Tibial nerve (tissue), 4 donors: Measurements from ENCODE around the gene ARMH3. TPM values are rescaled to one million over a fixed set of nuclear protein-coding genes. Genes with fewer than 3 reads are reported as not detected.

Source experiments
- DNase-seq, 2 donors: peaks; one replicate each; pipeline ENCODE4 v3.0.0-alpha.2; 2019; ENCODE audit warnings: low spot score in 2 of 2
- H3K27ac ChIP-seq, 4 donors: fragments of 200-600 bp; sonication (generic) in 3 of 4; one replicate each; pipeline ENCODE4 v1.5.1; 2017 to 2019; ENCODE audit warnings: mild to moderate bottlenecking in 1 of 4
- H3K27me3 ChIP-seq, 2 donors: fragments of 200-600 bp; sonication (generic) in 1 of 2; one replicate each; pipeline versions ENCODE4 v1.5.1 to v1.6.0; 2017 to 2019
- H3K36me3 ChIP-seq, 3 donors: fragments of 200-600 bp; sonication (generic); one replicate each; pipeline ENCODE4 v1.5.1; 2018 to 2019
- H3K4me1 ChIP-seq, 4 donors: fragments of 200-600 bp; sonication (generic) in 3 of 4; one replicate each; pipeline ENCODE4 v1.5.1; 2017 to 2019
- H3K4me3 ChIP-seq, 4 donors: fragments of 200-600 bp; sonication (generic) in 3 of 4; one replicate each; pipeline ENCODE4 v1.5.1; 2017 to 2019; ENCODE audit warnings: mild to moderate bottlenecking in 1 of 4, moderate library complexity in 1 of 4
- H3K9me3 ChIP-seq, 4 donors: fragments of 200-600 bp; sonication (generic) in 3 of 4; one replicate each; pipeline ENCODE4 v1.5.1; 2017 to 2019
- EP300 ChIP-seq, 2 donors: sonication (generic); formaldehyde crosslinking; IDR thresholded peaks; one replicate each; pipeline ENCODE4 v1.6.1; 2017; ENCODE audit warnings: antibody characterized with exemption in 2 of 2, mild to moderate bottlenecking in 1 of 2
- POLR2A ChIP-seq, 2 donors: fragments of 450-650 bp; IDR thresholded peaks; one replicate each; pipeline ENCODE4 v1.6.1; 2017; ENCODE audit warnings: antibody characterized with exemption in 2 of 2, mild to moderate bottlenecking in 2 of 2, moderate library complexity in 2 of 2
- WGBS, 2 donors: methylation state at CpG; one replicate each; pipeline ENCODE4 v1.1.5; 2018; 5-methylcytosine and 5-hydroxymethylcytosine counted together
- total RNA-seq, 4 donors: library from RNA; depleted of rRNA; stranded (reverse); fragments of >200 nt; gene quantifications; one replicate each; pipeline ENCODE4 v1.1.0, GENCODE V29; 2016
- TF ChIP-seq, protein P1 (sequence below), 5 experiments: fragments of 200-600 bp in 3 of 5; fragments of 450-650 bp in 2 of 5; sonication (generic) in 3 of 5; IDR thresholded peaks; one replicate each; pipeline ENCODE4 v1.5.1; 2016 to 2019; ENCODE audit warnings: antibody characterized with exemption in 5 of 5, mild to moderate bottlenecking in 3 of 5, moderate library complexity in 2 of 5

ARMH3 gene
- total RNA-seq, 4 donors from 2014 or later: 16.9 to 19.5 (median 18.5) TPM

DNA sequence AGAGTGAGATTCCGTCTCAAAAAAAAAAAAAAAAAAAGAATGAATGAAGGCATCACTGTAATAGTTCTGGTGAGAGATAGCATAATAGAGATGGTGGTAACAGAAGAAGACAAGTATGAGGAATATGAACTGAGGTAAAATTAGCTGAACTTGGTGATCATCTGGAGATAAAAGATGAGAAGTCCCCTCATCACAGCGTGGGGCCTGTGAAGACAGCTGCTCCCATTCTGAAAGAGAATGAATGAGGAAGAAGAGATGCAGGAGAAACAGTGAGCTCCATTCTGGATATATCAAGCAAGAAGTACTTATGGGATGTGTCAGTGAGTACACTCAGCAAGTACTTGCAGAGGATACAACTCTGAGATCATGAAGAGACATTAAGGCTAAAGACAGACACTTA lies 28.7 kb downstream of the ARMH3 start:
- H3K27me3 ChIP-seq: no peaks in the 10 kb centered on the region
- H3K9me3 ChIP-seq: no peaks in the 10 kb centered on the region
- WGBS, 2 donors: 92 to 96% methylated on average over 2 of the region's 2 CpGs
- H3K36me3 ChIP-seq: peaks cover 0 to 97% (median 0%) of the 10 kb centered on the region in 3 donors
- H3K27ac ChIP-seq: no peak overlapping the region
- TF ChIP-seq POLR2A (IDR thresholded peaks at IDR 0.05): no peak
- no peak for TF ChIP-seq EP300 (IDR thresholded peaks at IDR 0.05)
- TF ChIP-seq, protein P1, sequence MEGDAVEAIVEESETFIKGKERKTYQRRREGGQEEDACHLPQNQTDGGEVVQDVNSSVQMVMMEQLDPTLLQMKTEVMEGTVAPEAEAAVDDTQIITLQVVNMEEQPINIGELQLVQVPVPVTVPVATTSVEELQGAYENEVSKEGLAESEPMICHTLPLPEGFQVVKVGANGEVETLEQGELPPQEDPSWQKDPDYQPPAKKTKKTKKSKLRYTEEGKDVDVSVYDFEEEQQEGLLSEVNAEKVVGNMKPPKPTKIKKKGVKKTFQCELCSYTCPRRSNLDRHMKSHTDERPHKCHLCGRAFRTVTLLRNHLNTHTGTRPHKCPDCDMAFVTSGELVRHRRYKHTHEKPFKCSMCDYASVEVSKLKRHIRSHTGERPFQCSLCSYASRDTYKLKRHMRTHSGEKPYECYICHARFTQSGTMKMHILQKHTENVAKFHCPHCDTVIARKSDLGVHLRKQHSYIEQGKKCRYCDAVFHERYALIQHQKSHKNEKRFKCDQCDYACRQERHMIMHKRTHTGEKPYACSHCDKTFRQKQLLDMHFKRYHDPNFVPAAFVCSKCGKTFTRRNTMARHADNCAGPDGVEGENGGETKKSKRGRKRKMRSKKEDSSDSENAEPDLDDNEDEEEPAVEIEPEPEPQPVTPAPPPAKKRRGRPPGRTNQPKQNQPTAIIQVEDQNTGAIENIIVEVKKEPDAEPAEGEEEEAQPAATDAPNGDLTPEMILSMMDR (IDR thresholded peaks at IDR 0.05): no peak
- no peak for DNase-seq
- no peak overlapping the region for H3K4me3 ChIP-seq
- H3K4me1 ChIP-seq: no peaks in the 10 kb centered on the region

DNA sequence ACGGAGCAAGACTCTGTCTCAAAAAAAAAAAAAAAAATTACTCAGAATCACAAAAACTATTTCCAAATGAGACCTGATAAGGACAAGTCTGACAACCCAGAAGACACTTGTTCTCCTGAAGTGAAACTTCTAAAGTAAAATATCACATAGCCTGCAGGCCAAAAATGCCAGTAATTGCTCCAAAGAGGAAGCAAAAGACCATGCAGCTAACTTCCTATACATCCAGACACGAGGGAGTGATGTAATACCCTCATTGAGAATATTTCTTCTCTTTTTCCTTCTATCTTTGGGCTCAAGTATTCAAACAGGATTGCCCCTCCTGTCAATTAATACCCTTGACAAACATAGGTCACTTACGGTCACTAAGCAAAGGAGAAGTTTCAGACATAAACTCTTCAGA lies 31.2 kb downstream of the ARMH3 start:
- no peak for DNase-seq
- H3K36me3 ChIP-seq: peaks cover 0 to 96% (median 2%) of the 10 kb centered on the region in 3 donors
- no peak overlapping the region for H3K27ac ChIP-seq
- no peaks in the 10 kb centered on the region for H3K27me3 ChIP-seq
- peak in 1 of 2 donors; percentile 13 for TF ChIP-seq EP300 (IDR thresholded peaks at IDR 0.05)
- TF ChIP-seq POLR2A (IDR thresholded peaks at IDR 0.05): no peak
- WGBS, 2 donors: 66 to 70% methylated on average over 3 of the region's 3 CpGs
- no peak overlapping the region for H3K4me3 ChIP-seq
- no peaks in the 10 kb centered on the region for H3K9me3 ChIP-seq
- no peaks in the 10 kb centered on the region for H3K4me1 ChIP-seq

DNA sequence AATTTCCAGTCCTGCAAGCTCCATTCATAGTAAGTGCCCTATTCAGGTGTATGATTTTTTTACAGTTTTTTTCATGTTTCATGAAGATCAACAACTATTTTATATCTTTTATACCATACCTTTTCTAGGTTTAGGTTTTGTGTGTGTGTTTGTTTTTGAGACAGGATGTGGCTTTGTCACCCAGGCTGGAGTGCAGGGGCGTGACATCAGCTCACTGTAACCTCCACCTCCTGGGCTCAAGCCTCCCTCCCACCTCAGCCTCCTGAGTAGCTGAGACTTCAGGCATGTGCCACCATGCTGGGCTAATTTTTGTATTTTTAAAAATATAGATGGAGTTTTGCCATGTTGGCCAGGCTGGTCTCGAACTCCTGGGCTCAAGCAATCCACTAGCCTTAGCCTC lies 35.0 kb downstream of the ARMH3 start:
- Histone ChIP-seq H3K36me3 (peaks cover 2 to 91% (median 4%) of the 10 kb centered on the region in 3 donors), H3K27me3 (no peaks in the 10 kb centered on the region), H3K4me3 (no peak overlapping the region), H3K9me3 (no peaks in the 10 kb centered on the region), H3K4me1 (no peaks in the 10 kb centered on the region), H3K27ac (no peak overlapping the region)
- no peak for TF ChIP-seq EP300 (IDR thresholded peaks at IDR 0.05)
- no peak for TF ChIP-seq POLR2A (IDR thresholded peaks at IDR 0.05)
- TF ChIP-seq, protein P1 (IDR thresholded peaks at IDR 0.05): no peak
- DNase-seq: no peak
- 93 to 100% methylated on average over 2 of the region's 2 CpGs for WGBS, 2 donors

DNA sequence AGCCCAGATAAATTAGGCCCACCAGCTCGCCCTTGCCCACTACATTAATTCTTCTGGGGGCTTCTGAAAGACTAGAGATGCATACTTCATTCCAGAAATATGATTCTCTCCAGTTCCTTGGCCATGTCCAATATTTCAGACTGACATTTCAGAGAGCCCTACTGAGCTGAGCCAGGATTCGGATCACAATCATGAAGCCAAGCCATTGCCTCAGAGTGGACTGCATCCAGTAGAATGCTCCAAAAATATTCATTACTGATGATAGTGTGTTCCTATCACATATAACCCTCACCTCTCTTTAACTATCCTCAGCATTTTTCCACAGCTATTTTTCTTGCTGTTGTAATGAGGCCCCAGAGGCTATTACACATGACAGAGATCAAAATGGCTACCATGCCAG lies 38.7 kb downstream of the ARMH3 start:
- Histone ChIP-seq H3K36me3 (peaks cover 2 to 79% (median 4%) of the 10 kb centered on the region in 3 donors), H3K27me3 (no peaks in the 10 kb centered on the region), H3K9me3 (no peaks in the 10 kb centered on the region), H3K27ac (no peak overlapping the region), H3K4me1 (no peaks in the 10 kb centered on the region), H3K4me3 (no peak overlapping the region)
- 92 to 93% methylated on average over 2 of the region's 2 CpGs for WGBS, 2 donors
- TF ChIP-seq, protein P1 (IDR thresholded peaks at IDR 0.05): no peak
- no peak for TF ChIP-seq EP300 (IDR thresholded peaks at IDR 0.05)
- TF ChIP-seq POLR2A (IDR thresholded peaks at IDR 0.05): no peak
- no peak for DNase-seq

DNA sequence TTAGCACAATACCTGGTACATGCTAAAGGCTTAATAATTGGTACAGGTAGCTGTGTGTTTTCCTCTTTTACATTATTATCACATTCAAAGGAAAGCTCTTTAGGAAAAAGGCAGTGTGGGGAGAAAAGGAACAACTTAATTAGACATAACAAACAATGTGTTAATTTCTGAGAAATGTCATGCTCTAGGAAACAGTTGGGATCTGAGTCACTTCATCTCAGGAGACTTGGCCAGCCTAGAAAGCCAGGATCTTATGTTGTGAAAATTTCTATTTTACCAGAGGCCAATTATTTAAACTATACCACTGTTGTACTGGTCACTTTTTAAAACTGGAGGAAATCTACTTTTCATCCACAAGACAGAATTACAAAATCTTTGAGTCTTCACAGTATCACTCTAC lies 39.6 kb downstream of the ARMH3 start:
- DNase-seq: no peak
- H3K4me3 ChIP-seq: no peak overlapping the region
- no peaks in the 10 kb centered on the region for H3K4me1 ChIP-seq
- no peaks in the 10 kb centered on the region for H3K27me3 ChIP-seq
- TF ChIP-seq EP300 (IDR thresholded peaks at IDR 0.05): no peak
- TF ChIP-seq, protein P1 (IDR thresholded peaks at IDR 0.05): no peak
- no peak for TF ChIP-seq POLR2A (IDR thresholded peaks at IDR 0.05)
- no peaks in the 10 kb centered on the region for H3K9me3 ChIP-seq
- H3K27ac ChIP-seq: no peak overlapping the region
- peaks cover 2 to 73% (median 4%) of the 10 kb centered on the region in 3 donors for H3K36me3 ChIP-seq

DNA sequence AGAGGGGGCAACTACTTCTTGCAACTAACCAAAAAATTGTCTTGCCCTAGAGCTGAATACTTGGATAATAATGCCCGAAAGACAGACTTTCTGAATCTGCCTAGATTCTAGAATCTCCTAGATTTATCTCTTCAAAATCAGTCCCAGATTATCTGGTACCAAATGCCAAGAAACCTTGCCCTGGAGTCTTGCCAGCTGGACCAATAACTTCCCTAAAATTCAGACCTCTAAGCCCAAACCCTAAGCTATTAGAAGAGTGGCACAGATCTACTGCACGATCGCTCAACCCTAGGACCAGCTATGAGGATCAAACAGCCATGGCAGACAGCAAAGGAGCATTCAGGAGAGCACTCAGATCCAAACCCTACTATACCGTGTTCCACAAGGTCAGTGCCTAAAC lies 45.0 kb downstream of the ARMH3 start:
- no peak overlapping the region for H3K4me3 ChIP-seq
- H3K36me3 ChIP-seq: peaks cover 0 to 42% (median 0%) of the 10 kb centered on the region in 3 donors
- no peaks in the 10 kb centered on the region for H3K27me3 ChIP-seq
- no peaks in the 10 kb centered on the region for H3K9me3 ChIP-seq
- TF ChIP-seq, protein P1 (IDR thresholded peaks at IDR 0.05): no peak
- TF ChIP-seq POLR2A (IDR thresholded peaks at IDR 0.05) (no peak), EP300 (IDR thresholded peaks at IDR 0.05) (no peak)
- WGBS, 2 donors: 78 to 91% methylated on average over 4 of the region's 4 CpGs
- DNase-seq: peak in 1 of 2 donors; percentile 15
- peaks cover 0 to 14% (median 0%) of the 10 kb centered on the region in 4 donors for H3K4me1 ChIP-seq
- H3K27ac ChIP-seq: no peak overlapping the region
